ENCODE data around the gene CAMTA1.
A peak's percentile ranks its signal among the peaks of the same experiment; 100 is the strongest.

The CAMTA1 gene

DNA sequence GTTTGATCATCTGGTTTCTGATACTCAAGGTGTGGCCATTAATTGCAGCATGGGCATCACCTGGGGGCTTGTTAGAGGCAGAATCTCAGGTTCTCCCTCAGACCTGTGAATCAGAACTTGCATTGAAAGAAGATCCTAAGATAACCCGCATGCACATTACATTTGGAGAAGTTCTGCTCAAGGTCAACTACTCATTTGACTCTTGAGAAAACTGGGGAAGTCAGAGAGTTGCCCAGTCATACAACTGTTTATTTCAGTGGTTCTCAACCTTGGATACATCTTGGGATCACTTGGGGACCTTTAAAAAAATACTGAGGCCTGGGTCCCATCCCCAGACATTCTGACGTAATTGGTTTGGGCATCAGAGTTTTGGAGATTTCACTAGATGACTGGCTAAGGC, 30.5 kb downstream of the CAMTA1 start:
- no peak for DNase-seq
- peaks cover 5% of the 10 kb centered on the region; the same call in 1 of the 2 replicates for H4K20me1 ChIP-seq (ENCODE audit: insufficient read depth, low read length)
- no peak overlapping the region for H3K4me3 ChIP-seq (ENCODE audit: low read length)
- peaks cover 18% of the 10 kb centered on the region for H3K4me1 ChIP-seq (ENCODE audit: low read length)
- H3K36me3 ChIP-seq (replicated peaks; ENCODE audit: insufficient read depth, low read length) = no peaks in the 10 kb centered on the region
- peaks cover 92% of the 10 kb centered on the region for H3K79me2 ChIP-seq (ENCODE audit: low read length)
- no peak overlapping the region for H3K9ac ChIP-seq (ENCODE audit: low read length)
- H3K27me3 ChIP-seq (replicated peaks; ENCODE audit: insufficient read depth, low read length) = no peaks in the 10 kb centered on the region
- no peak overlapping the region for H3K27ac ChIP-seq (ENCODE audit: low read length)
- peaks cover 11% of the 10 kb centered on the region; the same call in 1 of the 2 replicates for H3F3A ChIP-seq (ENCODE audit: insufficient read depth, low read length)
- TF ChIP-seq EZH2phosphoT487 (IDR thresholded peaks at IDR 0.05; ENCODE audit: low read length) = no peak
- no peak for TF ChIP-seq EZH2 (optimal IDR thresholded peaks at IDR 0.05; ENCODE audit: low read depth, low read length)
- TF ChIP-seq, protein P1, sequence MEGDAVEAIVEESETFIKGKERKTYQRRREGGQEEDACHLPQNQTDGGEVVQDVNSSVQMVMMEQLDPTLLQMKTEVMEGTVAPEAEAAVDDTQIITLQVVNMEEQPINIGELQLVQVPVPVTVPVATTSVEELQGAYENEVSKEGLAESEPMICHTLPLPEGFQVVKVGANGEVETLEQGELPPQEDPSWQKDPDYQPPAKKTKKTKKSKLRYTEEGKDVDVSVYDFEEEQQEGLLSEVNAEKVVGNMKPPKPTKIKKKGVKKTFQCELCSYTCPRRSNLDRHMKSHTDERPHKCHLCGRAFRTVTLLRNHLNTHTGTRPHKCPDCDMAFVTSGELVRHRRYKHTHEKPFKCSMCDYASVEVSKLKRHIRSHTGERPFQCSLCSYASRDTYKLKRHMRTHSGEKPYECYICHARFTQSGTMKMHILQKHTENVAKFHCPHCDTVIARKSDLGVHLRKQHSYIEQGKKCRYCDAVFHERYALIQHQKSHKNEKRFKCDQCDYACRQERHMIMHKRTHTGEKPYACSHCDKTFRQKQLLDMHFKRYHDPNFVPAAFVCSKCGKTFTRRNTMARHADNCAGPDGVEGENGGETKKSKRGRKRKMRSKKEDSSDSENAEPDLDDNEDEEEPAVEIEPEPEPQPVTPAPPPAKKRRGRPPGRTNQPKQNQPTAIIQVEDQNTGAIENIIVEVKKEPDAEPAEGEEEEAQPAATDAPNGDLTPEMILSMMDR (IDR thresholded peaks at IDR 0.05; ENCODE audit: low read length) = no peak
- no peak overlapping the region for H2AFZ ChIP-seq (ENCODE audit: low read length)
- no peaks in the 10 kb centered on the region for H3K9me2 ChIP-seq (replicated peaks; ENCODE audit: insufficient read depth, low read length)
- no peaks in the 10 kb centered on the region for H3K9me3 ChIP-seq (replicated peaks; ENCODE audit: insufficient read depth, low read length)
- H3K4me2 ChIP-seq (ENCODE audit: low read depth, low read length) = no peak overlapping the region

DNA sequence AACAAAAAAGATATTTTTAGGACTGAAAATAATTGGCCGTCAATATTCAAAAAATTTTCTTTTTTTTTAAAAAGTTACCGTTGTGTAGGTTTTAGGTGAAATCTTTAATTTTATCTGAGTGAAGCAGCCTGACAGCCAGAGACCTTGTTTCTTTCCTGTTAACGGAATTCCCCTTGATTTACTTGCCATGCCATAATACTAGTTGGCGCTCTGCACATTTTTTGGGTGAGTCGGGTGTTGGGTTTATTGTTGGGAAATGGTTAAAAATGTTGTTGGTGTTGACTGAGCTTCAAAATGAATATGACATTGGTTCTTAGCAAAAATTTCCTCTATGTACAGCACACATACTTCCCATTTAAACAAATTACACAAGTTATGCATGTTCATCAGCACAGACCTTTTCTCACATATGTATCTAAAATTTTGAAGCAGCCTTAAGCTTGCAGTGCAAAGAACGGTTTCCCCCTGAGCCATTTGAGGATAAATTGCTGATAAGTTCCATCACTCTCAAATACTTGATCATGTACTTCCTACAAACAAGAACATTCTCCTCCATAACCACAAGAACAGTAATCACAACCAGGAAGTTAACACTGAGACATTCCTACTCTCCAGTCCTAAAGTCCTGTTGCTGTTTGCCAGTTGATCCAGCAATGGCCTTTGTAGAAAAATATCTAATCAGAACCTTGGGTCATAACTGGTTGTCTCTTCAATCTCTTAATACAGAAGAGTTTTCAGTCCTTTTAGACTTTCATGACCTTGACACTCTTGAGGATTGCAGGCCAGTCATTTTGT, 34.2 kb downstream of the CAMTA1 start:
- Histone ChIP-seq H2AFZ (ENCODE audit: low read length) (no peak overlapping the region), H3F3A (ENCODE audit: insufficient read depth, low read length) (peaks cover 36% of the 10 kb centered on the region), H3K79me2 (ENCODE audit: low read length) (peaks cover 81% of the 10 kb centered on the region), H3K9me3 (replicated peaks; ENCODE audit: insufficient read depth, low read length) (no peaks in the 10 kb centered on the region), H3K27me3 (replicated peaks; ENCODE audit: insufficient read depth, low read length) (no peaks in the 10 kb centered on the region), H3K9me2 (replicated peaks; ENCODE audit: insufficient read depth, low read length) (no peaks in the 10 kb centered on the region), H3K9ac (ENCODE audit: low read length) (no peak overlapping the region), H3K36me3 (replicated peaks; ENCODE audit: insufficient read depth, low read length) (no peaks in the 10 kb centered on the region), H3K4me1 (ENCODE audit: low read length) (peaks cover 50% of the 10 kb centered on the region), H3K27ac (ENCODE audit: low read length) (no peak overlapping the region), H3K4me2 (ENCODE audit: low read depth, low read length) (no peak overlapping the region), H4K20me1 (ENCODE audit: insufficient read depth, low read length) (no peaks in the 10 kb centered on the region), H3K4me3 (ENCODE audit: low read length) (no peak overlapping the region)
- TF ChIP-seq EZH2 (optimal IDR thresholded peaks at IDR 0.05; ENCODE audit: low read depth, low read length) (no peak), EZH2phosphoT487 (IDR thresholded peaks at IDR 0.05; ENCODE audit: low read length) (no peak)
- TF ChIP-seq, protein P1 (IDR thresholded peaks at IDR 0.05; ENCODE audit: low read length) = no peak
- no peak for DNase-seq

DNA sequence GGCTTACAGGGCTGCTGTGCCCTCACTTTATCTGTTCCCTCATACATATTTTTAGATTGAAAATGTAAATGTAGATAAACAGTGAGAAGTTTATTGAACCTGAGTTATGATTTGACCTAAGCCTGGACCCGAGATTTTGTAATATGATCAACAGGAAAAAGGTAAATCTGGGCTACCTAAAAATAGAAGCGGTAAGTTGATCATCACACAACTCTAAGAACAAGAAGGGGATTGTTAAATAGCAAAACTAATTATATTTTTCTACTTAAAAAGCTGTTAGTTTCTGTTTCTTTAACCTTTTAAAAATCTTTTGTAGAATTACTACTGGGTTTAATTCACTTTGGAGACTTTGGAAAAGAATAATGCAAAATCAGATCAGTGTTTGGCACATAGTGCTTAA, 35.6 kb downstream of the CAMTA1 start:
- TF ChIP-seq, protein P1 (IDR thresholded peaks at IDR 0.05; ENCODE audit: low read length) = no peak
- no peak for TF ChIP-seq EZH2phosphoT487 (IDR thresholded peaks at IDR 0.05; ENCODE audit: low read length)
- TF ChIP-seq EZH2 (optimal IDR thresholded peaks at IDR 0.05; ENCODE audit: low read depth, low read length) = no peak
- Histone ChIP-seq H3K27me3 (replicated peaks; ENCODE audit: insufficient read depth, low read length) (no peaks in the 10 kb centered on the region), H3K9me2 (replicated peaks; ENCODE audit: insufficient read depth, low read length) (no peaks in the 10 kb centered on the region), H3K79me2 (ENCODE audit: low read length) (peaks cover 73% of the 10 kb centered on the region), H4K20me1 (ENCODE audit: insufficient read depth, low read length) (no peaks in the 10 kb centered on the region), H2AFZ (ENCODE audit: low read length) (no peak overlapping the region), H3K4me2 (ENCODE audit: low read depth, low read length) (peak overlapping the region; percentile 74), H3K4me1 (ENCODE audit: low read length) (peaks cover 50% of the 10 kb centered on the region), H3K27ac (ENCODE audit: low read length) (peak overlapping the region; percentile 24; the same call in 1 of the 2 replicates), H3K9ac (ENCODE audit: low read length) (no peak overlapping the region), H3K9me3 (replicated peaks; ENCODE audit: insufficient read depth, low read length) (no peaks in the 10 kb centered on the region), H3K36me3 (replicated peaks; ENCODE audit: insufficient read depth, low read length) (no peaks in the 10 kb centered on the region), H3K4me3 (ENCODE audit: low read length) (peak overlapping the region; percentile 26), H3F3A (ENCODE audit: insufficient read depth, low read length) (peaks cover 36% of the 10 kb centered on the region)
- DNase-seq = peak; percentile 30
